GM12892 (cell line): Measurements from ENCODE around the gene GLCCI1.

Experiments
- POLR2A ChIP-seq: IDR thresholded peaks from 2 replicates; pipeline ENCODE4 v1.6.1; 2011; ENCODE audit warnings: low read depth, low read length, control low read depth
- POLR2AphosphoS5 ChIP-seq: IDR thresholded peaks from 2 replicates; pipeline ENCODE4 v1.6.1; 2011; ENCODE audit warnings: low read depth, low read length, control low read depth
- TAF1 ChIP-seq: IDR thresholded peaks from 2 replicates; pipeline ENCODE4 v1.6.1; 2011; ENCODE audit warnings: low read depth, mild to moderate bottlenecking, control low read depth, low read length, borderline replicate concordance

- TF ChIP-seq POLR2A (no peak), POLR2AphosphoS5 (no peak), TAF1 (no peak)
Measured at GRCh38 chr7:8017423-8017822, 48.8 kb downstream of the GLCCI1 start.
